GM13976 (cell line): ENCODE data around the gene ZNF444.
"Not testable (repeated sequence)": the region's sequence is repeated elsewhere in the genome, so short reads cannot be mapped to it uniquely, and the experiment has no call there.

Experiments used
- DNase-seq: peaks from one replicate; pipeline ENCODE4 v3.0.0; 2012; ENCODE audit warnings: low spot score
- CTCF ChIP-seq: IDR thresholded peaks from 2 replicates; pipeline ENCODE4 v1.5.1; 2012; ENCODE audit warnings: borderline replicate concordance, mild to moderate bottlenecking; ENCODE audit not compliant: insufficient read depth; ENCODE audit errors: extremely low read depth, missing control alignments, control extremely low read depth
- in situ Hi-C: fragments of 300-500 bp; cut with MboI; formaldehyde crosslinking; loops from one replicate; pipeline ENCODE4 v1.12.0; 2022; ENCODE audit warnings: low sequenced_read_pairs, mixed read lengths, inconsistent platforms; ENCODE audit not compliant: unreplicated experiment

The ZNF444 gene

GRCh38 chr19:56161534-56161933 lies 20.4 kb downstream of the ZNF444 start:
- in situ Hi-C loops = no loop called here
- no peak for TF ChIP-seq CTCF
- no peak for DNase-seq

- in situ Hi-C loops = no loop called here
- no peak for DNase-seq
- TF ChIP-seq CTCF = no peak
Measured at GRCh38 chr19:56162258-56162657, 21.2 kb downstream of the ZNF444 start.

- in situ Hi-C loops = no loop called here
- TF ChIP-seq CTCF = no peak
- DNase-seq = no peak
Measured at GRCh38 chr19:56163097-56163496, 22.0 kb downstream of the ZNF444 start.

- in situ Hi-C loops = no loop called here
- DNase-seq = no peak
Measured at GRCh38 chr19:56167064-56167578, 26.0 kb downstream of the ZNF444 start.

GRCh38 chr19:56170261-56170660 lies 29.2 kb downstream of the ZNF444 start:
- no peak for TF ChIP-seq CTCF
- no peak for DNase-seq
- in situ Hi-C loops = loop anchor here (10.0 kb wide), 1 partner anchor 95 kb away; no protein-coding TSS in a partner anchor

More at GRCh38 chr19:56167064-56167578, 26.0 kb downstream of the ZNF444 start:
- no peak for TF ChIP-seq CTCF

GRCh38 chr19:56174086-56174485 lies 33.0 kb downstream of the ZNF444 start:
- no peak for TF ChIP-seq CTCF
- in situ Hi-C loops = loop anchor here (10.0 kb wide), 1 partner anchor 99 kb away; no protein-coding TSS in a partner anchor
- DNase-seq = no peak

- in situ Hi-C loops = loop anchor here (10.0 kb wide), 1 partner anchor 100 kb away; no protein-coding TSS in a partner anchor
- DNase-seq = no peak
- TF ChIP-seq CTCF = no peak
Measured at GRCh38 chr19:56174550-56174949, 33.5 kb downstream of the ZNF444 start.

GRCh38 chr19:56175861-56176307 lies 34.8 kb downstream of the ZNF444 start, which contains the start of gene GALP:
TSS of gene GALP (plus strand) at chr19:56176008. CDS start at chr19:56177109, 1,101 bp downstream.
- DNase-seq = not testable (repeated sequence)
- in situ Hi-C loops = loop anchor here (10.0 kb wide), 1 partner anchor 101 kb away; no protein-coding TSS in a partner anchor

GRCh38 chr19:56176310-56176709 lies 35.2 kb downstream of the ZNF444 start:
- in situ Hi-C loops = loop anchor here (10.0 kb wide), 1 partner anchor 102 kb away; no protein-coding TSS in a partner anchor
- DNase-seq = not testable (repeated sequence)
